ENCODE data around the gene ADIG. TPM values are rescaled to one million over a fixed set of nuclear protein-coding genes. Genes with fewer than 3 reads are reported as not detected.

The ADIG gene
- total and polyA plus RNA-seq, 8 donors, result not detected

DNA sequence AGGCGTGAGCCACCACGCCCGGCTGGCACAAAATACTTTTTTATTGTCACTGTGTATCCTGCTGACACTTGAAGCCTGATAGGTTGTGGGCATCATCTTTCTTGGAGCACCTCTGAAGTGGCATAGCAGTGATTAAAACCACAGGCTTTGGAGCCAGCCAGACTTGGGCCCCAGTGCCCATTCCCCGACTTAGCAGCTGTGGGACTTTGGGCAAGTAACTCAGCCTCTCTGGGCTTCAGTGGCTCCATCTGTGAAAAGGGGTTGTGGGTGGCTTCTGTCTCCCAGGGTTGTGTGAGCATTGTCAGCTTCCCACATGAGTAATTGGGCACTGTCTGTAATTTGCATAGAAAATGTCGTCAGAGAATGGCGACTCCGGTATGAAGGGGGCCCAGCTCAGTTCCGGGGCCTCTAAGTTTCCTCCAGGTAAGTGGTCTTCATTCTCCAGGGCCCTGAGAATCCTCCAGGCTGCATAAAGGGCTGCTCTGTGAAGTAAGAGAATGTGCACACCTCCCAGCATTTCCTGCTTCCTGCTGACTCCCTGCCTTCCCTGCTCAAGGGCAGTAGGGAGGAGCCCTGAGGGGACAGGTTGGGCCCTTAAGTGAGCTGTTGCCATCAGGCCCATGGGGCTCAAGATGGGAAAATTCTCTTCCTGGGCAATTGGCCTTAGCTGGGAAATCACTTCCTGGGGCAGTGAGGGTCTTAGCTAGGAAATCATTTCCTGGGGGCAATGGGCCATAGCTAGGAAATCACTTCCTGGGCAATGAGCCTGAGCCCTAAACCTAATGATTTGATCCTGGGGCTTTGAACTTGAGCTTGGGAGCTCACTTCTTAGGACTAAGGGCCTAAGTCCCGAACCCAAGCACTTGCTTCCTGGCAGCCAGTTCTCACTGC, 47.8 kb downstream of the ADIG start:
- WGBS, 2 donors, result 73 to 75% methylated on average over 9 of the region's 9 CpGs
- no peak for ATAC-seq
- no peaks in the 10 kb centered on the region for H3K4me1 ChIP-seq

DNA sequence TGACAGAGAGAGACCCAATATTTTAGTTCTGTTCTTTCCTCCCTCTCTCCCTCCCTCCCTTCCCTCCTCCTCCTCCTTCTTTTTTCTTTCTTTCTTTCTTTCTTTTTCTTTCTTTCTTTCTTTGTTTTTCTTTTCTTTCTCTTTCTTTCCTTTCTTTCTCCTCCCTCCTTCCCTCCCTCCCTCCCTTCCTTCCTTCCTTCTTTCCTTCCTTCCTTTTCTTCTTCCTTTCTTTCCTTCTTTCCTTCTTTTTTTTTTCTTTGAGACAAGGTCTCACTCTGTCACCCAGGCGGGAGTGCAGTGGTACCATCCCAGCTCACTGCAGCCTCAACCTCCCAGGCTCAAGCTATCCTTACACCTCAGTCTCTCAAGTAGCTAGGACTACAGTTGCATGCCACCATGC, 49.0 kb downstream of the ADIG start:
- Histone ChIP-seq H3K36me3 (no peaks in the 10 kb centered on the region), H3K4me3 (no peak overlapping the region), H3K27me3 (no peaks in the 10 kb centered on the region), H3K9me3 (no peaks in the 10 kb centered on the region), H3K27ac (no peak overlapping the region), H3K4me1 (no peaks in the 10 kb centered on the region)
- no peak for DNase-seq
- ATAC-seq, result no peak
- no peak for FAIRE-seq
- TF ChIP-seq, protein P1, sequence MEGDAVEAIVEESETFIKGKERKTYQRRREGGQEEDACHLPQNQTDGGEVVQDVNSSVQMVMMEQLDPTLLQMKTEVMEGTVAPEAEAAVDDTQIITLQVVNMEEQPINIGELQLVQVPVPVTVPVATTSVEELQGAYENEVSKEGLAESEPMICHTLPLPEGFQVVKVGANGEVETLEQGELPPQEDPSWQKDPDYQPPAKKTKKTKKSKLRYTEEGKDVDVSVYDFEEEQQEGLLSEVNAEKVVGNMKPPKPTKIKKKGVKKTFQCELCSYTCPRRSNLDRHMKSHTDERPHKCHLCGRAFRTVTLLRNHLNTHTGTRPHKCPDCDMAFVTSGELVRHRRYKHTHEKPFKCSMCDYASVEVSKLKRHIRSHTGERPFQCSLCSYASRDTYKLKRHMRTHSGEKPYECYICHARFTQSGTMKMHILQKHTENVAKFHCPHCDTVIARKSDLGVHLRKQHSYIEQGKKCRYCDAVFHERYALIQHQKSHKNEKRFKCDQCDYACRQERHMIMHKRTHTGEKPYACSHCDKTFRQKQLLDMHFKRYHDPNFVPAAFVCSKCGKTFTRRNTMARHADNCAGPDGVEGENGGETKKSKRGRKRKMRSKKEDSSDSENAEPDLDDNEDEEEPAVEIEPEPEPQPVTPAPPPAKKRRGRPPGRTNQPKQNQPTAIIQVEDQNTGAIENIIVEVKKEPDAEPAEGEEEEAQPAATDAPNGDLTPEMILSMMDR (IDR thresholded peaks at IDR 0.05), result no peak
- 73 to 89% methylated on average over 1 of the region's 1 CpG for WGBS, 2 donors
- intact Hi-C loops (cut with DNase I), result no loop called here

More for the DNA sequence above, 47.8 kb downstream of the ADIG start:
- H3K9me3 ChIP-seq, result no peaks in the 10 kb centered on the region
- DNase-seq, result no peak
- no peaks in the 10 kb centered on the region for H3K27me3 ChIP-seq
- H3K27ac ChIP-seq, result no peak overlapping the region
- intact Hi-C loops (cut with DNase I), result no loop called here
- FAIRE-seq, result no peak
- no peaks in the 10 kb centered on the region for H3K36me3 ChIP-seq
- TF ChIP-seq, protein P1 (IDR thresholded peaks at IDR 0.05), result no peak
- H3K4me3 ChIP-seq, result no peak overlapping the region

- Histone ChIP-seq H3K9me3 (no peaks in the 10 kb centered on the region), H3K27ac (no peak overlapping the region), H3K4me1 (no peaks in the 10 kb centered on the region), H3K4me3 (no peak overlapping the region), H3K36me3 (no peaks in the 10 kb centered on the region), H3K27me3 (no peaks in the 10 kb centered on the region)
- intact Hi-C loops (cut with DNase I), result no loop called here
- no peak for ATAC-seq
- TF ChIP-seq, protein P1 (IDR thresholded peaks at IDR 0.05), result no peak
- DNase-seq, result no peak
- FAIRE-seq, result no peak
- 54 to 70% methylated on average over 6 of the region's 6 CpGs for WGBS, 2 donors
Measured at GRCh38 chr20:38630727-38631126, 49.7 kb downstream of the ADIG start.

GRCh38 chr20:38631155-38632022, 50.4 kb downstream of the ADIG start:
- H3K36me3 ChIP-seq, result no peaks in the 10 kb centered on the region
- H3K4me3 ChIP-seq, result no peak overlapping the region
- ATAC-seq (no peak), FAIRE-seq (no peak), DNase-seq (no peak)
- peaks cover 0 to 3% (median 0%) of the 10 kb centered on the region in 4 donors for H3K27me3 ChIP-seq
- no peak overlapping the region for H3K27ac ChIP-seq
- intact Hi-C loops (cut with DNase I), result no loop called here
- H3K9me3 ChIP-seq, result no peaks in the 10 kb centered on the region
- 54 to 71% methylated on average over 5 of the region's 5 CpGs for WGBS, 2 donors
- H3K4me1 ChIP-seq, result no peaks in the 10 kb centered on the region
- TF ChIP-seq, protein P1 (IDR thresholded peaks at IDR 0.05), result no peak
